ENCODE data around the gene STOX1. TPM values are rescaled to one million over a fixed set of nuclear protein-coding genes. Genes with fewer than 3 reads are reported as not detected.
A peak's percentile ranks its signal among the peaks of the same experiment; 100 is the strongest.

STOX1 gene
- total and polyA plus RNA-seq, 2 of the 13 experiments (the other 11 are each of a cell fraction or from before 2014, with no cell fraction given), result 2.5 to 6.0 TPM

- TF ChIP-seq, protein P1, sequence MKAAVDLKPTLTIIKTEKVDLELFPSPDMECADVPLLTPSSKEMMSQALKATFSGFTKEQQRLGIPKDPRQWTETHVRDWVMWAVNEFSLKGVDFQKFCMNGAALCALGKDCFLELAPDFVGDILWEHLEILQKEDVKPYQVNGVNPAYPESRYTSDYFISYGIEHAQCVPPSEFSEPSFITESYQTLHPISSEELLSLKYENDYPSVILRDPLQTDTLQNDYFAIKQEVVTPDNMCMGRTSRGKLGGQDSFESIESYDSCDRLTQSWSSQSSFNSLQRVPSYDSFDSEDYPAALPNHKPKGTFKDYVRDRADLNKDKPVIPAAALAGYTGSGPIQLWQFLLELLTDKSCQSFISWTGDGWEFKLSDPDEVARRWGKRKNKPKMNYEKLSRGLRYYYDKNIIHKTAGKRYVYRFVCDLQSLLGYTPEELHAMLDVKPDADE (CRISPR knock-in tag; IDR thresholded peaks at IDR 0.05), result 0 out of 2 replicates have a peak, but pooled peaks have one; percentile 2
- TF ChIP-seq PHF20 (CRISPR knock-in tag; IDR thresholded peaks at IDR 0.05), result peak; percentile 82
- no peak for TF ChIP-seq ZNF850 (CRISPR knock-in tag; conservative IDR thresholded peaks at IDR 0.05)
- TF ChIP-seq ZNF441 (CRISPR knock-in tag; IDR thresholded peaks at IDR 0.05; ENCODE audit: borderline replicate concordance), result 0 out of 2 replicates have a peak, but pooled peaks have one; percentile 42
- no peak for TF ChIP-seq ZBTB42 (CRISPR knock-in tag; IDR thresholded peaks at IDR 0.05)
- TF ChIP-seq GABPA (IDR thresholded peaks at IDR 0.05; ENCODE audit: low read depth, low read length), result peak; percentile 78
- TF ChIP-seq GABPA (CRISPR knock-in tag; IDR thresholded peaks at IDR 0.05; ENCODE audit: low read depth), result peak; percentile 94
- TF ChIP-seq RELA (CRISPR knock-in tag; IDR thresholded peaks at IDR 0.05), result peak; percentile 41; the same call in 1 of the 2 replicates
- TF ChIP-seq, protein P2, sequence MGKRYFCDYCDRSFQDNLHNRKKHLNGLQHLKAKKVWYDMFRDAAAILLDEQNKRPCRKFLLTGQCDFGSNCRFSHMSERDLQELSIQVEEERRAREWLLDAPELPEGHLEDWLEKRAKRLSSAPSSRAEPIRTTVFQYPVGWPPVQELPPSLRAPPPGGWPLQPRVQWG (CRISPR knock-in tag; IDR thresholded peaks at IDR 0.05; ENCODE audit: borderline replicate concordance, low read depth), result no peak
- peak; percentile 36; the same call in 1 of the 2 replicates for TF ChIP-seq BORCS8-MEF2B (CRISPR knock-in tag; IDR thresholded peaks at IDR 0.05)
- peak; percentile 40 for TF ChIP-seq ETV5 (CRISPR knock-in tag; IDR thresholded peaks at IDR 0.05; ENCODE audit: borderline replicate concordance)
- TF ChIP-seq ZNF343 (CRISPR knock-in tag; IDR thresholded peaks at IDR 0.05), result peak; percentile 62
- TF ChIP-seq HES4 (CRISPR knock-in tag; IDR thresholded peaks at IDR 0.05; ENCODE audit: borderline replicate concordance), result peak; percentile 28; the same call in 1 of the 2 replicates
- TF ChIP-seq ZSCAN20 (CRISPR knock-in tag; IDR thresholded peaks at IDR 0.05; ENCODE audit: borderline replicate concordance), result no peak; the same call in 1 of the 2 replicates
- no peak for TF ChIP-seq FOXP4 (CRISPR knock-in tag; IDR thresholded peaks at IDR 0.05)
- TF ChIP-seq JDP2 (CRISPR knock-in tag; IDR thresholded peaks at IDR 0.05; ENCODE audit: borderline replicate concordance), result no peak
- TF ChIP-seq STAT6 (CRISPR knock-in tag; IDR thresholded peaks at IDR 0.05; ENCODE audit: borderline replicate concordance), result no peak
- TF ChIP-seq, protein P3, sequence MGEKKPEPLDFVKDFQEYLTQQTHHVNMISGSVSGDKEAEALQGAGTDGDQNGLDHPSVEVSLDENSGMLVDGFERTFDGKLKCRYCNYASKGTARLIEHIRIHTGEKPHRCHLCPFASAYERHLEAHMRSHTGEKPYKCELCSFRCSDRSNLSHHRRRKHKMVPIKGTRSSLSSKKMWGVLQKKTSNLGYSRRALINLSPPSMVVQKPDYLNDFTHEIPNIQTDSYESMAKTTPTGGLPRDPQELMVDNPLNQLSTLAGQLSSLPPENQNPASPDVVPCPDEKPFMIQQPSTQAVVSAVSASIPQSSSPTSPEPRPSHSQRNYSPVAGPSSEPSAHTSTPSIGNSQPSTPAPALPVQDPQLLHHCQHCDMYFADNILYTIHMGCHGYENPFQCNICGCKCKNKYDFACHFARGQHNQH (CRISPR knock-in tag; IDR thresholded peaks at IDR 0.05), result 0 out of 2 replicates have a peak, but pooled peaks have one; percentile 13
- TF ChIP-seq MAX (IDR thresholded peaks at IDR 0.05), result peak; percentile 28; the same call in 1 of the 2 replicates
Measured at GRCh38 chr10:68901105-68901927, 74.0 kb downstream of the STOX1 start, which contains the start of gene DDX50 (continued).
